Inferior parietal cortex (tissue), 1 donor: Measurements from ENCODE around the gene CPNE6.

Experiments used
- DNase-seq: peaks from one replicate; pipeline ENCODE4 v3.0.0-alpha.2; 2016; ENCODE audit errors: extremely low spot score

Gene CPNE6

DNA sequence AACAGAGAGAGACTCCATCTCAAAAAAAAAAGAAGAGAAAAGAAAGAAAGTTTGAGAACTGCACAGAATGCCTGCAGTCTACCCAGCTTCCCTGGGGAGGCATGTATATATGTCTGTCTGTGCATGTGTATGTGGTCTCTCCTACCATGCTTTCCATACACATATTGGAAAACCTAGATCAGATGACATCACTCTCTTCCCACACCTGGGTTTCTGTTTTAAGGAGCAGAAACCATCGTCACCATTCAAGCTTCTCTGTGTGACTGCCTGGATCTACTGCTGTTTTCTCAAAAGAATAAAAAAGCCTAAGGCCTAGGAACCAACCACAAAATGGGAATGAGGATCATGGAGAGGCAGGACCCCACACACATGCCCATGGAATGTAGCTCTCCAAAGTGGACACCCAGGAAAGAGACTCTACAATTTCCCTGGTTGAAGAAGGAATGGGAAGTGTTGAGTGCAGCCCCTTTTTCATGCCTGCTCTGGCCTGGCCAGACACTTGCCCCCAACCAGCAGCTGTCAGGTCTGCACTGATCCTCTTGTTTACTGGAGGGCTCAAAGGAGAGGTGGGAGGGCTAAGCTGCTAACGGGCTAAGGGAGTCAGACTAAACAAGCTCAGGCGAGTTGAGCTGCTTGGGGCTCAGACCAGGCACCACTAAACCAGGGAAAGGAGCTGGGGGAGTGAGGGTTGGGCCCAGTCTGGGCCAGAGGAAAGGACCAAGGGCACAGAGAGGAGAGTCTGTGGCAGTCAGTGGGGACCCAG lies 15.0 kb downstream of the CPNE6 start:
- DNase-seq = no peak

DNA sequence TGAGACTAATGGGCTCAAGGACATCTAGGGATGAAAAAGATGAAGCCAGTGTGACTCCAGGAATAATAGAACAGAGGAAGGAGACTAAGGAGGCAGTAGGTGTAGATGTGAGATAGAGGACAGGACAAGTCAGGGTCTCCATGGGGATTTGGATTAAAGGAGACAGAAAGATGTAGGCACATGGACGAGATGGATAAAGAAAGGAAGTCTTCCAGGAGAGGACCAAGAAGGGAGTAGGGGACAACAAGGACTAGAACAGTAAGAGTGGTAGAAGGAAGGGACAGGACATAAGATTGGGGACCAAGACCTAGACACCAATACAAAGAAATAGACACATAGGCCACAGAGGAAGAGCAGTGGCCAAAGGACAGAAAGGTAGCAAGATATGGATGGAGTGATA lies 15.6 kb downstream of the CPNE6 start:
- DNase-seq = no peak

DNA sequence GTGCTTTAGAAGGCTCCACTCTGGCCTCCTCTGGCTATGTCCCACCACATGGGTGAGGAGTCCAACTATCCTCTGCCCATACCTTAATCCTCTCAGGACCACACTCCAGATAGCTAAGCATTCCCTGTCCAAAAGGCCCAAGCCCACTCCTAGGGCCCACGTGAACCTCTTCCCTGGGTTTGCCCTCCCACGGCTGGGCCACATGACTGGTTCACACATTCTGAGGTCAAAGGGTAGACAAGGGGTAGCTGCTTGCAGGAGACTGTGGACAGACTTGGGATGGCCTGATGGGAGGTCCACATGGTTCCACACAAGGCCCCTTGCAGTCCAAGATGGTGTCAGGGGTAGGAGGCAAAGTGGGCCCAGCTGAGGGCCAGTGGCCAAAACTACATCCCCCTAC lies 16.7 kb downstream of the CPNE6 start:
- no peak for DNase-seq

DNA sequence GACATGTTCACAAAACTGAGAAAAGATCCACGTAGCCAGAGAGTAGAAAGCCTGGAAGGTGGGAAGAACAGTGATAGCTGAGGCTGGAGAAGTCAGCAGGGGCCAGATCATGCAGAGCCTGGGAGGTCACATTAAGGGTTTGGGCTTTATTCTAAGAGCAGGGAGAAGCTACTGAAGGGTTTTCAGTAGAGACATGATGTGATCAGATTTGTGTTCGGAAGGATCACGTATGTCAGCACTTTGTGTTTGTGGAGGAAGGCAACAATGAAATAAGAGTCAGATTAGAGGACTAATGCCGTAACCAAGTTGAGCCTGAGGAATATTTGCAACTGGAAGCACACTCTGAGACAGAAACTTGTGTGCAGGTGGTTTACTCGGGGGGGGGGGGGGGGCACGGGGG lies 18.5 kb downstream of the CPNE6 start:
- DNase-seq = no peak

DNA sequence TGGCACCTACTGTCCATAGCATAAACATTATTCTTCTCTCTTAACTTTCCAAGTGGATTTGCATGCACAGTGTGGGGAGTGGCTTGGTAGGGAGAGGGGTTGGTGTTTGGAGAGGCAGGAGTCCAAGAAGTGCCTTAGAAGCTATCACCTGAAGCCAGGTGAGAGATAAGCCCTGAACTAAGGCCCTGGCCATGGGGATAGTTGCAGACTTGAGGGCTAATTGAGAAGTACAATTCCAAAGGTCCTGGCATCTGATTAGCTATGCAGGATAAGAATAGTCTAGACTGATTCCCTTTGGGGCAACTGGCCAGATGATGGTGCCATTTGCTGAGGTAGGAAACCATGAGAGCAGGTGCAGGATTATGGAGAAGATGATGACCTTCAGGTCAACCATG lies 20.7 kb downstream of the CPNE6 start:
- no peak for DNase-seq

DNA sequence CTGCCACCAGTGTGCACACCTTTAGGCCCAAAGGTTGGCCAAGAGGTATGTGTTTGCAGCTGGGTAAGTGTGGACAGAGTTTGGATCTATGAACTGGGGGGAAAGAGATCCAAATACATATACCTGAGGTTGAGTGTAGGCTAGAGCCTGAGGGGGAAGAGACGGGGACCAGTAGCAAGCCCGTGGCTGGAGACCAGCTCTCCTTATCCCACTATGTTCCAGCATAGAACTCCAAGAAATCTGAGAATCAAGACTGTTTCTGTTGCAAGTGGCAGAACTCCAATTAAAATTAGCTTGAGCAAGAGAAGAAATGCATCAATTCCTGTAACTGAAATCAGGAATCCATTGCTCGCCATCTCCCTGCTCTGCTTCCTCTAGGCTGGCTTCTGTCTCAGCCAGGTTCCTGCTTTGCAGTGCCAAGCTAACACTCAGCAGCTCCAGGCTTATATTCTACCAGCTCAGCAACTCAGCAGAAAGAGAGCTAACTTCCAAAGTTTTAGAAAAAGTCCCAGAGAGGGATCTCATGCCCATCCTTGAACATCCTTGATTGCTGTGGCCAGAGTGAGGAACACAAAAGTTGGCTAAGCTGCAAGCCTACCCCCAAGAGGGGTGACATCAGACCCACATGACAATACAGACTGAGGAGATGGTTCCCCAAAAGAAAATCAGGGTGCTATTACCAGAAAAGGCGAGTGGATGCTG lies 21.3 kb downstream of the CPNE6 start:
- DNase-seq = no peak

DNA sequence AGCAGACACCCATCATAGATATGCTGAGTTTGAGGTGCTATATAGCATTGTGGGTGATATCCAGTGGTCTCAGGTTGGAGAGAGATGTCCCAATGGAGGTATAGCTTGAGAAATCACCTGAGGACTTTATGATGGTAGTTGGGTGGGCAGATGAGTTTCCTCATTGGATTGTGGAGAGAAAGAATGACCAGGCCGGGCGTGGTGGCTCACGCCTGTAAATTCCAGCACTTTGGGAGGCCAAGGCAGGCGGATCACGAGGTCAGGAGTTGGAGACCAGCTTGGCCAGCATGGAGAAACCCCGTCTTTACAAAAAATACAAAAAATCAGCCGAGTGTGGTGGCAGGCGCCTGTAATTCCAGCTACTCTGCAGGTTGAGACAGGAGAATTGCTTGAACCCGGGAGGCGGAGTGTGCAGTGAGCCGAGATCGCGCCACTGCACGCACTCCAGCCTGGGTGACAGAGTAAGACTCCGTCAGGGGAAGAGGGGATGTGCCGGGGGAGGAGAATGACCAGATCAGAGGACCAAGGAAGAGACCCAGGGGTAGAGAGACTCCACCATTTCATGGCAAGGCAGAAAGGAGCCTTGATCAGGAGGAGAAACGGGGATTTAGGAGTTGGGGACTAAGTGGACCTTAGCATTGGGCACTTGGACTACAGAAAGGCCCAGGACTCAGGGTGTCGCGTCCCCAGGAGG lies 22.0 kb downstream of the CPNE6 start:
- no peak for DNase-seq

DNA sequence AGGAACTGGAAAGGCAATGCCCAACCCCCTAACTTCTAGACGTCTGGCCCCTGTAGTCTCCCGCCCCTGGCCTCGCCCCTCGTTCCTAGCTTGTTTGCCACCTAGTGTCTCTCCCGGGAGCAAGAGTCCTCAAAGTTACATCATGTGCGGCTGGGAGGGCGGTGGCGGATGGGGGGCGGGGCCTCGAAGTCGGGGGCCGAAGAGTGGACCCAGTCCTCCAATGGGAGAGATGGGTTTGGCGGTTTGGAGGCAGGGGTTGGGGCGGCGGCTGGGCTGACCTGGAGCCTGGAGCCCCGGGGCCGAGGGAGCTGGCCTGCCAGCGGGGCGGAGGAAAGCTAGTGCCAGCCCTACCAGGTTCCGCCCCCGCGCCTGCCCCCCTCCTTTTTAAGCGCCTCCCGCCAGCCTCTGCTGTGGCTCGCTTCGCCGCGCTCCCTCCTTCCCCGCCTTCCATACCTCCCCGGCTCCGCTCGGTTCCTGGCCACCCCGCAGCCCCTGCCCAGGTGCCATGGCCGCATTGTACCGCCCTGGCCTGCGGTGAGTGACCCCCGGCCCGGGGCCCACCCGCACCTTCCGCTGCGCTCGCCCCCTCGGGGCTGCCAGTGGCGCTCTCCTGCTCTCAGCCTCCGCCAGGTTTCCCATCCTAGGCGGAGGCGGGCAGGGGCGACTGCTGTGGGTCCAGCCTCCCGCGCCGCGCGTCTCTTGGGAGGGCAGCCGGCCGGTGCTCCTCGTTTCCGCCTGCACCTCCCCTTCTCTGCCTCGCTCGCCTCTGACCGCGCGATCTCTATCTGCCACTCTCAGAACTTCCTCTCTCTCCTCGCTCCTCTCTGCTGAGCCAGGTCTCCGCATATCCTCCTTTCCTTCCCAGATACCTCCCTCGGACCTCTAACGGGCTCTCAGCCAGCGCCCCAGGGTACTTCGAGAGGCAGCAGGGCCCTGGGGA lies 22.8 kb downstream of the CPNE6 start, which contains the start of gene PCK2:
TSS of gene PCK2 (plus strand) at position 411 of the 940 bp plus-strand sequence. CDS start at position 506, 95 bp downstream.
- DNase-seq = no peak

DNA sequence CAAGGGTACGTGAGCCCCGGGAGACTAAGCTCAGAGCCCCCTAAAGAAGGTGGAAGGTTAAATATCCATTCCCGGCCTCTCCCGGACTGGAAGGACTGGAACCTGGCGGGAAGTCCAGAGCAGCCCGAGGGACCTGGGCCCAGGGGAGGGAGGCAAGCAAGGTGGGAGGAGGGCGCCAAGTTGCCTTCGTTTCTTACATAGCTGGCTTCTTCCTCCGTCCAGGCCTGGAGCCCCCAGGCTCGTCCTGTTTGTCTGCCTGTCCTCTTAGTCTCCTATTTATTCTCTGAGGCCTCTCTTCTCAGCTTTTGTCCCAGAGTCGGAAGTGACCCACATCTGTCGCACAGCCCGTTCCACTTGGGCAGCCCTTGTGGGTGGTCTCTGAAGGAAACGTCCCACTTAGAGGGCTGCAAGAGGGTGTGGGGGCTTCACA lies 23.5 kb downstream of the CPNE6 start:
- DNase-seq = no peak

DNA sequence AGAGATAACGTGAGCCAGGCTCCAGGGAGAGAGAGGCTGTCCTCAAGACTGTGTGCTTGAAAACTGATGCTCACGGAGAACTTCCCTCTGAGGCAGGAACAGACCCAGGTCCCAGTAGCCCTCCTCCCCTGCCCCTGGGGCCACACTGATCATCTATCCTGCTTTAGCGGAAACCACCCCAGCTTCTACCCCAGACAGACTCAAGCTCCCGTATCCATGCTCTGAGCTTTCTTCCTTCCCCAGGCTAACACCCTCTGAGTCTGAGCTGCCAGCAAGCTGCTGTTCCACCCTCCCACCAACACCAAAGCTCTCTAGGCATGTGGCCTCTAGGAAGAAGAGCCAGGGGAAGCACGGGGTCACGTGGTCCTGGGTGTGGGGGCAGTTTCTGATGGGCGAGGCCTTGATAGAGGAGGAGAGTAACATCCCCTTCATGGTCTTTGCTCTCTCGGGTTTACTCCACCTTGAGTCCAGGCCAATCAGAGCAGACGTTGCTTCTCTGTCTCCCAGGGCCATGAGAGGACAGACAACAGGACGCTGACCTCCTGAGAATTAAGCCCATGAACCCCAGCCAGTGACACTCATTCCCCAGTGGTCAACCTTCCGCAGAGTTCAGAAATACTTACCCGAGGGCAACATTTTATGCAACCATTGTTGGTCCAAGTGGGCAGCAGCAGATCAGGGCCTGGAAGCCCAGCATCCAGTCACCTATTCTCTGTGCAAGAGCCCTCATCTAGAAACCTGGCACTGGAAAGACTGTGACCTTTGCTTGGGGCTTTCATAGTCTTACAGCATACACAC lies 24.1 kb downstream of the CPNE6 start:
- no peak for DNase-seq

DNA sequence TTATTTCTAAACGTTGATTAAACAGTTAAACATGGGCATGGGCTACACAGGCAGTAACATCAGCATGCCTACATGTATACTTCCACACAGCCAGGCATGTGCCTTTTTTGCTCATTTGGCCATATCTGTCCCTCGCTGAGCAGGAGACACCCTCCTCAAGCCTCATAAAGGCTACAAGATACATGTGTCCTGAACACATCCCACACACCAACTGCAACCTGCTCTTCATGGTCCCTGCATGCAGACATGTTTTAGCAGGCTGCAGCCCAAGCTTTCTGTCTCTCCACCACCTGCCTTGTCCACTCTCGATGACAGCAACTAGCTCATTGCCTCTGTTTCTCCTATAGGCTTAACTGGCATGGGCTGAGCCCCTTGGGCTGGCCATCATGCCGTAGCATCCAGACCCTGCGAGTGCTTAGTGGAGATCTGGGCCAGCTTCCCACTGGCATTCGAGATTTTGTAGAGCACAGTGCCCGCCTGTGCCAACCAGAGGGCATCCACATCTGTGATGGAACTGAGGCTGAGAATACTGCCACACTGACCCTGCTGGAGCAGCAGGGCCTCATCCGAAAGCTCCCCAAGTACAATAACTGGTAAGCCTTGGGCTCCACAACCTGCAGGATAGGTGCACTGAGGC lies 25.3 kb downstream of the CPNE6 start:
- no peak for DNase-seq

DNA sequence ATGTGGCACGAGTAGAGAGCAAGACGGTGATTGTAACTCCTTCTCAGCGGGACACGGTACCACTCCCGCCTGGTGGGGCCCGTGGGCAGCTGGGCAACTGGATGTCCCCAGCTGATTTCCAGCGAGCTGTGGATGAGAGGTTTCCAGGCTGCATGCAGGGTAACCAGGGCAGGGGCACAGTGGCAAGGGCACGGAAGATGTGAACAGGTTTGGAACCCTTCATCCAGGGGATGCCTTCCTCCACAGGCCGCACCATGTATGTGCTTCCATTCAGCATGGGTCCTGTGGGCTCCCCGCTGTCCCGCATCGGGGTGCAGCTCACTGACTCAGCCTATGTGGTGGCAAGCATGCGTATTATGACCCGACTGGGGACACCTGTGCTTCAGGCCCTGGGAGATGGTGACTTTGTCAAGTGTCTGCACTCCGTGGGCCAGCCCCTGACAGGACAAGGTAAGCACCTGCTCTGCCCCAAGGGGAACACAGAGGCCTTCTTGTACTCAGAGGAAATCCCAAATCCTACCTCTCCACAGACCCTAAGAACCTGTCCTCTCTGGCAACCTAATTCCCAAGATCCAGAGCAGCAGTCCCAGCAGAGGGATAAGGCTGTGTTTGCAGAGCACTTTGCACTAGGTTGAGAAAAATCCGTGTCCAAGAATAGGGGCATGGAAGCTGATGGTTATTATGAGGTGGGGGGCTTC lies 27.0 kb downstream of the CPNE6 start:
- DNase-seq = no peak

DNA sequence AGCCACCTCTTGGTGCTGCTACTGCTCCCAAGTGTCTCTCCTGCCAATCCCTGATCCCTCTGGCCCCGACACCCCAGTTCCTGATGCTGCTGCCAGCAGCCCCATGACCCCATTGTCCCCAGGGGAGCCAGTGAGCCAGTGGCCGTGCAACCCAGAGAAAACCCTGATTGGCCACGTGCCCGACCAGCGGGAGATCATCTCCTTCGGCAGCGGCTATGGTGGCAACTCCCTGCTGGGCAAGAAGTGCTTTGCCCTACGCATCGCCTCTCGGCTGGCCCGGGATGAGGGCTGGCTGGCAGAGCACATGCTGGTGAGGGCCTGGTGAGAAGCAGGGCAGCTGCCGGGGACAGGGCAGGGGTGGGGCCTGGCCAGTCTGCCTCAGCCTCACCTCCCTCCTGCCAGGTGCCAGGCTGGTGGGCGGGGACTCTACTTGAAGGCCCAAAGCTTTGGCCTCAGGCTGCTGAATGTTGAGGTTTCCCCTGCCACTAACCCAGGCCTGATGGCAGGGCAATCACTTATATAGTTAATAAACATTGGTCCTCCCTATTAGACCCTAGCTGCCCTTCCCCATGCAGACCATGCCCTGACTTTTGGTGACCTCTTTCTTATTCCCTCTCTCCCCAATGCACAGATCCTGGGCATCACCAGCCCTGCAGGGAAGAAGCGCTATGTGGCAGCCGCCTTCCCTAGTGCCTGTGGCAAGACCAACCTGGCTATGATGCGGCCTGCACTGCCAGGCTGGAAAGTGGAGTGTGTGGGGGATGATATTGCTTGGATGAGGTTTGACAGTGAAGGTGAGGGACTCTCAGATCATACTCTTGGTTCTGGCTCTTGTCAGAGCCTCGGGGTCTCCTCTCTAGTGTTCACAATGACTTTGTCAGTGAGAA lies 27.8 kb downstream of the CPNE6 start:
- no peak for DNase-seq

DNA sequence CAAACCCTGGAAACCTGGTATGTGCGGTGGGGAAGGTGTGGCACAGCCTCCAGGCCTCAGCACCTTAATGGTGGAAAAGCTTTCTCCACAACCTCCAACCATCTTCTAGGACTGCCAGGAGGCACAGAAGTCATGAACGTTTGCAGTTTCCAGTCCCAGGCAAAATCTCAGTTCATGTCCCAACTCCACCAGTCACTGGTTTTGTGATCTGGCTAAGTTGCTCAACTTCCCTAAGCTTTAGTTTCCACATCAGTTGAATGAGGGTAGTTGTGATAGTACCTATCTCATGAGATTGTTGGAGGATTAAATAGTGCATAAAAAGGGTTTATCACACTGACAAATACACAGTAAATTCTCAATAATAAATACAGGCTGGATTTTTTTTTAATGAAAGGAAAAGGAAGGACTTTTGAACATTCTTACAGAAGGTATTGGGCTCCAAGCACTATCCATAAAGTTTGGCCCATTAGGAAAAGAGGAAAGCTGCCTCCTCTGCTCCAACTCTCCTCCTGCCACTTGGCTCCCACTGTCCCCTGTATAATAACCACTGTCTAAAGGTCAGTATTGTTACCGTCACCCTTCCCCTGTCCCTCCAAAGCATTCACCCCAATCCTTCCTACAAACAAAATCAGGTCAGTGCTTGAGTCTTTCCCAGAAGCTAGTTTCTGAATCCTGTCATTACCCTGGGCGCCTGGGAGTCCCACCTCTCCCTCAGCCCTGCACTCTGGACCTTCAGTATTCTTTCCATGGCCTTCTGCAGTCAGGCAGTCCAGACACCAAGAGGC lies 29.0 kb downstream of the CPNE6 start:
- DNase-seq = no peak

DNA sequence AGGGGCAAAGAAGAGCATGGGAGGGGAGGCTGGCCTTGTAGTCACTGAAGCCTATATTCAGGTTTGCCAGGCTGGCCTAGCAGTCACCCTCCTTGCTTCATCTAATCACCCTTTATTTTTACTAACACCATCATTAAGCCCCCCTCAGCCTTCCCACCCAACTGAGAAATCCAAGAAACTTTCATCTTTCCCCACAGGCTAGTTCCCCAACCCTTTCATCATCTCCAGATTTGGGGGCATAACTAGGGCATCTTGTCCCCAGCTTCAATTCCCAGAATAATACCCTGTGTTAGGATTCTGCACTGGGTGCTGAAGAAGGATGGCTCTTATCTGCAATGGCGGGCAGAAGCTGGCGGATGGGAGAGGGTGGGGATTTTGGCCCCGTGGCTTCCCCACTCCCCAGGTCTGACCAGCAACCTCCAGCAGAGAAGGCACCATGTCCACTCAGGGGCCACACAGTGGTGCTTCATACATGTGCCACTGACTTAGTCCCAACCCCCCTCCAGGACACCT lies 29.7 kb downstream of the CPNE6 start:
- DNase-seq = no peak

DNA sequence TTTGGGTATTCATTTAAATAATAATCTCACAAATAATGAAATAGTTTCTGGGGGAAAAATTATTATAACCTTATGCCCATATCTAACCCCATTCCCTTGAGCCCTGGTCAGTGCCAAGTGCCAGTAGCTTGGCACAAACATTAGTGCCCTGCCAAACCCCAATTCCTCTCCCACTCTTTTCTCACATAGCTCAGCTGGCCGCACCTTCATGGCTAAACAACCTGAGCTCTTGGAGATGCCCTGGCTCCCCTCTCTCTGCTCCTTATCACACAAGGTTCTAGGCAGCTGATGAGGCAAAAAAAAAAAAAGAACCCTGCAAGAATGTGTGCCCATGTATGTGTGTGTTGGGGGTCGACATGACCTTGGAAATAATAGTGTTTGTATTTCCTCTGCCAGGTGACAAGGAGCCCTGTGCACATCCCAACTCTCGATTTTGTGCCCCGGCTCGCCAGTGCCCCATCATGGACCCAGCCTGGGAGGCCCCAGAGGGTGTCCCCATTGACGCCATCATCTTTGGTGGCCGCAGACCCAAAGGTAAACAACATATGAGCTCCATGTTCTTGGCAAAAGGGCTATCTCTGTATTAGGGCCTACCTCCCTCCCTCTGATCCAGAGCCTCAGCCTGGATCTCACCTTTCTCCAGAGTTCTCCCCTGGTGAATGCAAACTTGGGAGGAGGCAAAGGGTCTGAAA lies 31.1 kb downstream of the CPNE6 start:
- DNase-seq = no peak

DNA sequence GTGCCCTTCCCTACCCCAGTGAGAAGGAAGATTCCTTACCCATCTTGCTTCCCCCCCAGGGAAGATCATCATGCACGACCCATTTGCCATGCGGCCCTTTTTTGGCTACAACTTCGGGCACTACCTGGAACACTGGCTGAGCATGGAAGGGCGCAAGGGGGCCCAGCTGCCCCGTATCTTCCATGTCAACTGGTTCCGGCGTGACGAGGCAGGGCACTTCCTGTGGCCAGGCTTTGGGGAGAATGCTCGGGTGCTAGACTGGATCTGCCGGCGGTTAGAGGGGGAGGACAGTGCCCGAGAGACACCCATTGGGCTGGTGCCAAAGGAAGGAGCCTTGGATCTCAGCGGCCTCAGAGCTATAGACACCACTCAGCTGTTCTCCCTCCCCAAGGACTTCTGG lies 32.1 kb downstream of the CPNE6 start:
- no peak for DNase-seq
